H9 (cell line): ENCODE measurements around the gene C1QTNF3. TPM values are rescaled to one million over a fixed set of nuclear protein-coding genes. Genes with fewer than 3 reads are reported as not detected.

Experiments used
- DNase-seq: peaks from one replicate; pipeline ENCODE4 v3.0.0-alpha.2; 2017
- H2AFZ ChIP-seq: one replicate; pipeline ENCODE4 v1.6.1; 2013; ENCODE audit warnings: mild to moderate bottlenecking, low read length, control low read depth, moderate library complexity
- H2AK5ac ChIP-seq: 2 replicates; pipeline ENCODE4 v1.6.1; 2013; ENCODE audit warnings: low read length, control low read depth, mixed read lengths; ENCODE audit not compliant: insufficient read length
- H2BK120ac ChIP-seq: one replicate; pipeline ENCODE4 v1.6.1; 2013; ENCODE audit warnings: low read depth, mild to moderate bottlenecking, low read length, control low read depth, inconsistent platforms; ENCODE audit not compliant: poor library complexity, severe bottlenecking
- H2BK12ac ChIP-seq: 2 replicates; pipeline ENCODE4 v1.6.1; 2013; ENCODE audit warnings: low read length, control low read depth, mixed read lengths, low read depth; ENCODE audit not compliant: insufficient read length
- H2BK15ac ChIP-seq: 2 replicates; pipeline ENCODE4 v1.6.1; 2013; ENCODE audit warnings: low read depth, low read length, control low read depth
- H2BK20ac ChIP-seq: one replicate; pipeline ENCODE4 v1.6.1; 2013; ENCODE audit warnings: low read depth, mild to moderate bottlenecking, low read length, control low read depth, inconsistent platforms; ENCODE audit not compliant: poor library complexity, severe bottlenecking
- H2BK5ac ChIP-seq: 2 replicates; pipeline ENCODE4 v1.6.1; 2013; ENCODE audit warnings: low read length, control low read depth, mixed read lengths; ENCODE audit not compliant: insufficient read length
- H3K14ac ChIP-seq: 2 replicates; pipeline ENCODE4 v1.6.1; 2013; ENCODE audit warnings: low read length, control low read depth; ENCODE audit not compliant: insufficient read depth
- H3K18ac ChIP-seq: 2 replicates; pipeline ENCODE4 v1.6.1; 2013; ENCODE audit warnings: low read depth, mild to moderate bottlenecking, mixed read lengths, low read length, control low read depth; ENCODE audit not compliant: insufficient read length
- H3K23ac ChIP-seq: 2 replicates; pipeline ENCODE4 v1.6.1; 2013; ENCODE audit warnings: low read length, control low read depth, mixed read lengths, low read depth; ENCODE audit not compliant: insufficient read length
- H3K23me2 ChIP-seq: 2 replicates; pipeline ENCODE4 v1.6.1; 2013; ENCODE audit warnings: low read depth, mild to moderate bottlenecking, mixed read lengths, low read length, control low read depth; ENCODE audit not compliant: insufficient read length, poor library complexity, severe bottlenecking
- H3K27ac ChIP-seq: 2 replicates; pipeline ENCODE4 v1.5.1; 2013; ENCODE audit warnings: low read length, control low read depth, mixed read lengths, low read depth; ENCODE audit not compliant: insufficient read length
- H3K27me3 ChIP-seq: 2 replicates; pipeline ENCODE4 v1.6.1; 2013; ENCODE audit warnings: low read length, control low read depth, inconsistent platforms; ENCODE audit not compliant: insufficient read depth
- H3K4ac ChIP-seq: 2 replicates; pipeline ENCODE4 v1.6.1; 2013; ENCODE audit warnings: low read depth, mild to moderate bottlenecking, control low read depth, inconsistent platforms, low read length, moderate library complexity
- H3K4me1 ChIP-seq: 2 replicates; pipeline ENCODE4 v1.6.1; 2013; ENCODE audit warnings: low read length, control low read depth, inconsistent platforms; ENCODE audit not compliant: insufficient read depth
- H3K4me2 ChIP-seq: 2 replicates; pipeline ENCODE4 v1.6.1; 2013; ENCODE audit warnings: low read length, control low read depth, mixed read lengths; ENCODE audit not compliant: insufficient read length, insufficient read depth
- H3K56ac ChIP-seq: 2 replicates; pipeline ENCODE4 v1.6.1; 2013; ENCODE audit warnings: low read depth, mild to moderate bottlenecking, mixed read lengths, low read length, control low read depth; ENCODE audit not compliant: insufficient read length
- H3K79me1 ChIP-seq: 2 replicates; pipeline ENCODE4 v1.6.1; 2013; ENCODE audit warnings: low read depth, mild to moderate bottlenecking, moderate library complexity, low read length, control low read depth, inconsistent platforms; ENCODE audit not compliant: insufficient read depth, poor library complexity, severe bottlenecking
- H3K79me2 ChIP-seq: 2 replicates; pipeline ENCODE4 v1.6.1; 2013; ENCODE audit warnings: low read length, control low read depth, inconsistent platforms; ENCODE audit not compliant: insufficient read depth
- H3K9ac ChIP-seq: 2 replicates; pipeline ENCODE4 v1.6.1; 2013; ENCODE audit warnings: low read length, control low read depth, mixed read lengths; ENCODE audit not compliant: insufficient read length; ENCODE audit errors: extremely low read depth
- H3K9me3 ChIP-seq: one replicate; pipeline ENCODE4 v1.6.1; 2013; ENCODE audit warnings: low read depth, low read length, inconsistent platforms; ENCODE audit not compliant: control insufficient read depth
- H3T11ph ChIP-seq: one replicate; pipeline ENCODE4 v1.6.1; 2013; ENCODE audit warnings: mild to moderate bottlenecking, low read length, control low read depth, inconsistent platforms
- H4K20me1 ChIP-seq: one replicate; pipeline ENCODE4 v1.6.1; 2013; ENCODE audit not compliant: control insufficient read depth, insufficient read length, insufficient read depth
- H4K5ac ChIP-seq: 2 replicates; pipeline ENCODE4 v1.6.1; 2013; ENCODE audit warnings: low read depth, mild to moderate bottlenecking, mixed read lengths, low read length, control low read depth; ENCODE audit not compliant: insufficient read length
- H4K8ac ChIP-seq: replicated peaks from 2 replicates; pipeline ENCODE4 v1.6.1; 2013; ENCODE audit warnings: low read length, control low read depth, mixed read lengths, low read depth; ENCODE audit not compliant: insufficient read length
- H4K91ac ChIP-seq: 2 replicates; pipeline ENCODE4 v1.6.1; 2013; ENCODE audit warnings: low read depth, mild to moderate bottlenecking, moderate library complexity, mixed read lengths, low read length, control low read depth; ENCODE audit not compliant: insufficient read length
- H3K27ac Mint-ChIP-seq, 3 experiments: 2 replicates in 2 of 3; 3 replicates in 1 of 3; pipeline ENCODE4 v1.8.0; 2020 to 2021; ENCODE audit warnings: mixed read lengths in 3 of 3, mild to moderate bottlenecking in 1 of 3, moderate library complexity in 1 of 3
- H3K27me3 Mint-ChIP-seq: 2 replicates; pipeline ENCODE4 v1.8.0; 2021; ENCODE audit warnings: low read depth, mild to moderate bottlenecking, moderate library complexity, mixed read lengths
- H3K36me3 Mint-ChIP-seq, 3 experiments: 2 replicates in 2 of 3; 3 replicates in 1 of 3; pipeline ENCODE4 v1.8.0; 2020 to 2021; ENCODE audit warnings: low read depth in 3 of 3, mixed read lengths in 3 of 3; ENCODE audit not compliant: insufficient read depth in 1 of 3
- H3K4me1 Mint-ChIP-seq, 2 experiments: 2 replicates each; pipeline ENCODE4 v1.8.0; 2020; ENCODE audit warnings: mixed read lengths in 2 of 2
- H3K4me3 Mint-ChIP-seq, 2 experiments: 2 replicates in 1 of 2; 3 replicates in 1 of 2; pipeline ENCODE4 v1.8.0; 2020 to 2021; ENCODE audit warnings: mild to moderate bottlenecking in 2 of 2, mixed read lengths in 2 of 2, moderate library complexity in 1 of 2
- H3K9me3 Mint-ChIP-seq, 2 experiments: 2 replicates in 1 of 2; 3 replicates in 1 of 2; pipeline ENCODE4 v1.8.0; 2020; ENCODE audit warnings: mild to moderate bottlenecking in 2 of 2, mixed read lengths in 2 of 2, moderate library complexity in 1 of 2
- WGBS: extraction: QIAGEN DNeasy Blood & Tissue Kit; methylation state at CpG from one replicate; pipeline ENCODE4 v1.1.7; 2013; ENCODE audit warnings: missing lambda C conversion rate, low lambda C conversion rate, mixed read lengths; ENCODE audit not compliant: insufficient read length; ENCODE audit errors: extremely low coverage; 5-methylcytosine and 5-hydroxymethylcytosine counted together
- total RNA-seq: library from RNA; stranded (reverse); gene quantifications from 2 replicates; pipeline ENCODE4 v1.2.1, GENCODE V29; 2021
- TF ChIP-seq, protein P1 (sequence below): fragments of 200-600 bp; sonication (generic); conservative IDR thresholded peaks from 3 replicates; pipeline ENCODE4 v1.8.0; 2021; ENCODE audit warnings: antibody characterized with exemption, mild to moderate bottlenecking

C1QTNF3 gene
- total RNA-seq, 1 experiment from 2014 or later: 1.1 TPM

DNA sequence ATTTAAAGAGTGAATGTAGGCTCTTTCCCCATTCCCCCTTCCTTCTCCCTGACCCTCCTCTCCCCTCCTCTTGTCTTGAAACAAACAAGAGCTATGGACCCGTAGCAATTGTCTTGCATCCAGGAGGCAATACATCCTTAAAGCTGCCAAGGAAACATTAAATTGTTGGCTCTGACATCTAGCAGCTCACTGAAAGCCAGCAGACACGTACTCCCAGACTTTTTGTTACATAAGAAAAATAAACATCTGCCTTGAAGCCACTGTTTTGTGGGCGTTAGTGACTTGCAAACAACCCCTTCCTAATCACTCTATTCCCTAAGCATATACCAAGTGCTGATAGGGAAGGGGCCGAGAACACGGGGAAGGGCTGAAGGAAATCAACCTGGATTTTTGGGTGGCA lies 67.2 kb downstream of the C1QTNF3 start:
- no peaks in the 10 kb centered on the region for H4K20me1 ChIP-seq
- no peak overlapping the region for H4K8ac ChIP-seq
- H3K4ac ChIP-seq: no peak overlapping the region
- H2AK5ac ChIP-seq: no peak overlapping the region
- no peaks in the 10 kb centered on the region for H3K79me2 ChIP-seq
- Mint-ChIP-seq H3K9me3 (no peaks in the 10 kb centered on the region), H3K4me3 (no peak overlapping the region), H3K36me3 (peaks cover 0 to 3% (median 0%) of the 10 kb centered on the region in 3 experiments; a peak in 1 of 7 replicates), H3K27ac (0 out of 7 replicates have a peak overlapping the region, but pooled peaks of 1 of the 3 experiments have one; percentile 49), H3K4me1 (peaks cover 45 to 66% of the 10 kb centered on the region in 2 experiments), H3K27me3 (no peaks in the 10 kb centered on the region)
- peaks cover 8% of the 10 kb centered on the region; the same call in 1 of the 2 replicates for H3K4me1 ChIP-seq
- no peaks in the 10 kb centered on the region for H3K79me1 ChIP-seq
- no peak overlapping the region for H2BK12ac ChIP-seq
- H2BK15ac ChIP-seq: no peak overlapping the region
- no peak for DNase-seq
- no peak overlapping the region for H3K9ac ChIP-seq
- H3K9me3 ChIP-seq: no peaks in the 10 kb centered on the region
- no peaks in the 10 kb centered on the region for H3K23me2 ChIP-seq
- no peak overlapping the region for H3K4me2 ChIP-seq
- TF ChIP-seq, protein P1, sequence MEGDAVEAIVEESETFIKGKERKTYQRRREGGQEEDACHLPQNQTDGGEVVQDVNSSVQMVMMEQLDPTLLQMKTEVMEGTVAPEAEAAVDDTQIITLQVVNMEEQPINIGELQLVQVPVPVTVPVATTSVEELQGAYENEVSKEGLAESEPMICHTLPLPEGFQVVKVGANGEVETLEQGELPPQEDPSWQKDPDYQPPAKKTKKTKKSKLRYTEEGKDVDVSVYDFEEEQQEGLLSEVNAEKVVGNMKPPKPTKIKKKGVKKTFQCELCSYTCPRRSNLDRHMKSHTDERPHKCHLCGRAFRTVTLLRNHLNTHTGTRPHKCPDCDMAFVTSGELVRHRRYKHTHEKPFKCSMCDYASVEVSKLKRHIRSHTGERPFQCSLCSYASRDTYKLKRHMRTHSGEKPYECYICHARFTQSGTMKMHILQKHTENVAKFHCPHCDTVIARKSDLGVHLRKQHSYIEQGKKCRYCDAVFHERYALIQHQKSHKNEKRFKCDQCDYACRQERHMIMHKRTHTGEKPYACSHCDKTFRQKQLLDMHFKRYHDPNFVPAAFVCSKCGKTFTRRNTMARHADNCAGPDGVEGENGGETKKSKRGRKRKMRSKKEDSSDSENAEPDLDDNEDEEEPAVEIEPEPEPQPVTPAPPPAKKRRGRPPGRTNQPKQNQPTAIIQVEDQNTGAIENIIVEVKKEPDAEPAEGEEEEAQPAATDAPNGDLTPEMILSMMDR: no peak
- no peak overlapping the region for H3K56ac ChIP-seq
- H2AFZ ChIP-seq: no peak overlapping the region
- H3T11ph ChIP-seq: no peak overlapping the region
- no peak overlapping the region for H2BK5ac ChIP-seq
- H3K14ac ChIP-seq: no peak overlapping the region
- WGBS: no CpG with 5 or more reads among the region's 5 CpGs
- no peak overlapping the region for H4K5ac ChIP-seq
- H3K18ac ChIP-seq: no peak overlapping the region
- H3K23ac ChIP-seq: no peak overlapping the region
- H4K91ac ChIP-seq: no peak overlapping the region
- H2BK20ac ChIP-seq: no peak overlapping the region
- H2BK120ac ChIP-seq: no peak overlapping the region
- no peaks in the 10 kb centered on the region for H3K27me3 ChIP-seq
- H3K27ac ChIP-seq: no peak overlapping the region
